Tibial artery (tissue), 4 donors: Measurements from ENCODE around the gene RNU1-2.
A peak's percentile ranks its signal among the peaks of the same experiment; 100 is the strongest.
"Not testable (repeated sequence)": the region's sequence is repeated elsewhere in the genome, so short reads cannot be mapped to it uniquely, and the experiment has no call there.

Experiments
- DNase-seq, 2 donors: peaks; one replicate each; pipeline ENCODE4 v3.0.0-alpha.2; 2019
- H3K27ac ChIP-seq, 2 donors: fragments of 200-600 bp; sonication (generic) in 1 of 2; 1 replicate in 1 of 2; 2 replicates in 1 of 2; pipeline ENCODE4 v1.5.1; 2018 to 2019; ENCODE audit warnings: mild to moderate bottlenecking in 1 of 2
- H3K27me3 ChIP-seq, 2 donors: fragments of 200-600 bp; sonication (generic) in 1 of 2; one replicate each; pipeline versions ENCODE4 v1.5.1 to v1.6.0; 2016 to 2019
- H3K36me3 ChIP-seq, 3 donors: fragments of 200-600 bp; sonication (generic) in 2 of 3; one replicate each; pipeline ENCODE4 v1.5.1; 2016 to 2019; ENCODE audit warnings: mild to moderate bottlenecking in 2 of 3
- H3K4me1 ChIP-seq, 4 donors: fragments of 200-600 bp; sonication (generic) in 2 of 4; 1 replicate in 3 of 4; 2 replicates in 1 of 4; pipeline ENCODE4 v1.5.1; 2016 to 2019
- H3K4me3 ChIP-seq, 2 donors: fragments of 200-600 bp; sonication (generic) in 1 of 2; 1 replicate in 1 of 2; 2 replicates in 1 of 2; pipeline ENCODE4 v1.5.1; 2018 to 2019; ENCODE audit warnings: mild to moderate bottlenecking in 2 of 2
- H3K9me3 ChIP-seq, 3 donors: fragments of 200-600 bp; sonication (generic) in 1 of 3; one replicate each; pipeline ENCODE4 v1.5.1; 2016 to 2019
- CTCF ChIP-seq, 2 experiments: fragments of 200-600 bp in 1 of 2; fragments of 450-650 bp in 1 of 2; IDR thresholded peaks; one replicate each; pipeline ENCODE4 v1.5.1; 2017 to 2019; ENCODE audit warnings: antibody characterized with exemption in 2 of 2, mild to moderate bottlenecking in 1 of 2, moderate library complexity in 1 of 2
- intact Hi-C: fragments of 100-400 bp; cut with DNase I; formaldehyde crosslinking; loops from one replicate; pipeline ENCODE4 v1.15.0; 2023; ENCODE audit warnings: low total_unique reads

The RNU1-2 gene

GRCh38 chr1:16913181-16913832, 17.5 kb downstream of the RNU1-2 start:
- Histone ChIP-seq H3K4me1 (peaks cover 0 to 28% (median 16%) of the 10 kb centered on the region in 4 donors), H3K27ac (peak overlapping the region; percentile 52 to 68), H3K36me3 (no peaks in the 10 kb centered on the region), H3K9me3 (no peaks in the 10 kb centered on the region), H3K27me3 (no peaks in the 10 kb centered on the region), H3K4me3 (peak overlapping the region; percentile 67 to 69)
- intact Hi-C loops: no loop called here
- no peak for TF ChIP-seq CTCF (IDR thresholded peaks at IDR 0.05)
- peak; percentile 32 to 78 for DNase-seq

- peaks cover 0 to 28% (median 16%) of the 10 kb centered on the region in 4 donors for H3K4me1 ChIP-seq
- peak overlapping the region; percentile 67 to 69 for H3K4me3 ChIP-seq
- DNase-seq: peak; percentile 91 to 98
- H3K36me3 ChIP-seq: no peaks in the 10 kb centered on the region
- intact Hi-C loops: no loop called here
- H3K27ac ChIP-seq: peak overlapping the region; percentile 70 to 75
- peak in 1 of 2 experiments; percentile 18 for TF ChIP-seq CTCF (IDR thresholded peaks at IDR 0.05)
- H3K27me3 ChIP-seq: no peaks in the 10 kb centered on the region
- H3K9me3 ChIP-seq: no peaks in the 10 kb centered on the region
Observed at GRCh38 chr1:16913833-16914662, 18.3 kb downstream of the RNU1-2 start.

GRCh38 chr1:16914928-16915626, 19.3 kb downstream of the RNU1-2 start:
- H3K9me3 ChIP-seq, H3K27me3 ChIP-seq, H3K36me3 ChIP-seq, intact Hi-C loops: not testable (repeated sequence)
- peak in 1 of 2 donors; percentile 66 for DNase-seq
- H3K4me3 ChIP-seq: peak overlapping the region; percentile 67 to 69
- peaks cover 0 to 28% (median 16%) of the 10 kb centered on the region in 4 donors for H3K4me1 ChIP-seq
- peak overlapping the region; percentile 70 to 75 for H3K27ac ChIP-seq

GRCh38 chr1:16915627-16915973, 19.8 kb downstream of the RNU1-2 start:
- Histone ChIP-seq H3K9me3 (no peaks in the 10 kb centered on the region), H3K27ac (no peak overlapping the region), H3K4me1 (peaks cover 0 to 28% (median 16%) of the 10 kb centered on the region in 4 donors), H3K27me3 (no peaks in the 10 kb centered on the region), H3K4me3 (no peak overlapping the region), H3K36me3 (no peaks in the 10 kb centered on the region)
- DNase-seq: peak in 1 of 2 donors; percentile 62
- intact Hi-C loops: no loop called here
- no peak for TF ChIP-seq CTCF (IDR thresholded peaks at IDR 0.05)

- H3K27ac ChIP-seq, H3K4me3 ChIP-seq, H3K9me3 ChIP-seq, H3K27me3 ChIP-seq, intact Hi-C loops, H3K36me3 ChIP-seq: not testable (repeated sequence)
- peak in 1 of 2 donors; percentile 63 for DNase-seq
- peaks cover 0 to 30% (median 16%) of the 10 kb centered on the region in 4 donors for H3K4me1 ChIP-seq
Observed at GRCh38 chr1:16916036-16916880, 20.5 kb downstream of the RNU1-2 start.

- H3K9me3 ChIP-seq: no peaks in the 10 kb centered on the region
- no peak for DNase-seq
Observed at GRCh38 chr1:16918371-16918770, 22.6 kb downstream of the RNU1-2 start.

GRCh38 chr1:16918936-16919665, 23.3 kb downstream of the RNU1-2 start:
- H3K36me3 ChIP-seq, H3K27me3 ChIP-seq, H3K9me3 ChIP-seq, intact Hi-C loops, H3K4me3 ChIP-seq, H3K27ac ChIP-seq, DNase-seq: not testable (repeated sequence)
- peaks cover 0 to 30% (median 9%) of the 10 kb centered on the region in 4 donors for H3K4me1 ChIP-seq

More at GRCh38 chr1:16918371-16918770, 22.6 kb downstream of the RNU1-2 start:
- TF ChIP-seq CTCF (IDR thresholded peaks at IDR 0.05): no peak
- Histone ChIP-seq H3K27ac (no peak overlapping the region), H3K4me1 (peaks cover 0 to 32% (median 12%) of the 10 kb centered on the region in 4 donors), H3K27me3 (peaks cover 0 to 5% of the 10 kb centered on the region in 2 donors), H3K4me3 (no peak overlapping the region), H3K36me3 (no peaks in the 10 kb centered on the region)
- intact Hi-C loops: no loop called here
